ENCODE data around the gene TUBD1. TPM values are rescaled to one million over a fixed set of nuclear protein-coding genes. Genes with fewer than 3 reads are reported as not detected.

TUBD1 gene
- total and polyA plus RNA-seq, 9 donors, result 9.1 to 22.9 (median 13.9) TPM

DNA sequence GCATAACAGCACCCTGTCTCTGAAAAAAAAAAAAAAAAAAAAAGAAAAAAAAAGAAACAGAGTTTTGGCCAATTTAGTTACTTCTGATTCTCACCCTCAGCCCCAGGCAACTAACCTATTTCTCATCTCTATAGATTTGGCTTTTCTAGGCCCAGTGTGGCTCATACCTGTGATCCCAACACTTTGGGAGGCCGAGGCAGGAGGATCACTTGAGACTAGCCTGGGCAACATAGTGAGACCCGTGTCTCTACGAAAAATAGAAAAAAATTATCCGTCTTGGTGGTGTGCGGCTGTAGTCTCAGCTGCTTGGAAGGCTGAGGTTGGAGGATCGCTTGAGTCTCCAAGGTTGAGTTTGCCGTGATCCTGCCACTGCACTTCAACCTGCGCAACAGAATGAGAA lies 8.9 kb upstream of the TUBD1 start:
- Histone ChIP-seq H3K4me3 (no peak overlapping the region), H3K27ac (no peak overlapping the region), H3K9me3 (no peaks in the 10 kb centered on the region), H3K27me3 (no peaks in the 10 kb centered on the region), H3K4me1 (ENCODE audit: insufficient read depth) (no peaks in the 10 kb centered on the region), H3K36me3 (no peaks in the 10 kb centered on the region)
- no peak for DNase-seq
- 93 to 96% (median 96%) methylated on average over 8 of the region's 8 CpGs for WGBS, 3 donors
- intact Hi-C loops (cut with DNase I), result no loop called here
- TF ChIP-seq EP300 (IDR thresholded peaks at IDR 0.05) (no peak), POLR2A (IDR thresholded peaks at IDR 0.05) (no peak)
- TF ChIP-seq, protein P1, sequence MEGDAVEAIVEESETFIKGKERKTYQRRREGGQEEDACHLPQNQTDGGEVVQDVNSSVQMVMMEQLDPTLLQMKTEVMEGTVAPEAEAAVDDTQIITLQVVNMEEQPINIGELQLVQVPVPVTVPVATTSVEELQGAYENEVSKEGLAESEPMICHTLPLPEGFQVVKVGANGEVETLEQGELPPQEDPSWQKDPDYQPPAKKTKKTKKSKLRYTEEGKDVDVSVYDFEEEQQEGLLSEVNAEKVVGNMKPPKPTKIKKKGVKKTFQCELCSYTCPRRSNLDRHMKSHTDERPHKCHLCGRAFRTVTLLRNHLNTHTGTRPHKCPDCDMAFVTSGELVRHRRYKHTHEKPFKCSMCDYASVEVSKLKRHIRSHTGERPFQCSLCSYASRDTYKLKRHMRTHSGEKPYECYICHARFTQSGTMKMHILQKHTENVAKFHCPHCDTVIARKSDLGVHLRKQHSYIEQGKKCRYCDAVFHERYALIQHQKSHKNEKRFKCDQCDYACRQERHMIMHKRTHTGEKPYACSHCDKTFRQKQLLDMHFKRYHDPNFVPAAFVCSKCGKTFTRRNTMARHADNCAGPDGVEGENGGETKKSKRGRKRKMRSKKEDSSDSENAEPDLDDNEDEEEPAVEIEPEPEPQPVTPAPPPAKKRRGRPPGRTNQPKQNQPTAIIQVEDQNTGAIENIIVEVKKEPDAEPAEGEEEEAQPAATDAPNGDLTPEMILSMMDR (IDR thresholded peaks at IDR 0.05), result no peak

- Histone ChIP-seq H3K27ac (no peak overlapping the region), H3K4me1 (ENCODE audit: insufficient read depth) (no peaks in the 10 kb centered on the region), H3K4me3 (no peak overlapping the region), H3K36me3 (no peaks in the 10 kb centered on the region), H3K9me3 (no peaks in the 10 kb centered on the region), H3K27me3 (no peaks in the 10 kb centered on the region)
- intact Hi-C loops (cut with DNase I), result no loop called here
- TF ChIP-seq, protein P1 (IDR thresholded peaks at IDR 0.05), result no peak
- TF ChIP-seq POLR2A (IDR thresholded peaks at IDR 0.05) (no peak), EP300 (IDR thresholded peaks at IDR 0.05) (no peak)
- 62 to 92% (median 89%) methylated on average over 5 of the region's 5 CpGs for WGBS, 3 donors
- DNase-seq, result no peak
These were observed 6.4 kb upstream of the TUBD1 start for GRCh38 chr17:59899099-59899498.

- 78 to 85% (median 83%) methylated on average over 4 of the region's 4 CpGs for WGBS, 3 donors
These were observed 4.3 kb upstream of the TUBD1 start for GRCh38 chr17:59897090-59897489.

DNA sequence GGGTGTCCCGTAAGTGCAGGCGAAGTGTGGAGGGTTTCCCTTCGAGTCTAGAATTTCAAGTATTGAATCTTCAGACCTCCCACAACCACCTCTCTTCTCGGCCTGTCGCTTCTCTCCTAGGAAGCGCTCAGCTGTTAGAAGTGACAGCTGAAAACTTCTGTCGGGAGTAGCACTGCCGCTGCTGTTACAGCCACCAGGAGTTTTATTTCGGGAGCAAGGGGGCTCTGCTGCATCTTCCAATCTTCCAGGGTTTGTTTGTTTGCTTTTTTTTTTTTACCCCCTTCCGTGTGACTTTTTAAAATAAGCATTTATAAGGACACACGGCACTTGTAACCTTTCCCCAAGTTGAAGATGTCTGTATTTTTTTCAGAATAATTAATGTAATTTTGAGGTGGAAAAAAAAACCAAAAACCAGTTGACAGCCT lies 945 bp upstream of the TUBD1 start:
- WGBS, 3 donors, result 0 to 1% (median 0%) methylated on average over 11 of the region's 11 CpGs
- intact Hi-C loops (cut with DNase I), result no loop called here
- H3K27ac ChIP-seq, result peak overlapping the region; percentile 80 to 84
- H3K4me1 ChIP-seq (ENCODE audit: insufficient read depth), result peaks cover 3% of the 10 kb centered on the region
- H3K9me3 ChIP-seq, result no peaks in the 10 kb centered on the region
- H3K36me3 ChIP-seq, result no peaks in the 10 kb centered on the region
- no peak for DNase-seq
- TF ChIP-seq POLR2A (IDR thresholded peaks at IDR 0.05) (no peak), EP300 (IDR thresholded peaks at IDR 0.05) (no peak)
- TF ChIP-seq, protein P1 (IDR thresholded peaks at IDR 0.05), result no peak
- H3K27me3 ChIP-seq, result no peaks in the 10 kb centered on the region
- H3K4me3 ChIP-seq, result peak overlapping the region; percentile 93

More at GRCh38 chr17:59897090-59897489, 4.3 kb upstream of the TUBD1 start:
- Histone ChIP-seq H3K9me3 (no peaks in the 10 kb centered on the region), H3K27me3 (no peaks in the 10 kb centered on the region), H3K4me1 (ENCODE audit: insufficient read depth) (no peaks in the 10 kb centered on the region), H3K36me3 (no peaks in the 10 kb centered on the region), H3K4me3 (no peak overlapping the region), H3K27ac (no peak overlapping the region)
- intact Hi-C loops (cut with DNase I), result no loop called here
- DNase-seq, result no peak
- TF ChIP-seq, protein P1 (IDR thresholded peaks at IDR 0.05), result no peak

Measured in ovary (tissue), 9 donors.